ENCODE results near the gene TTC28.
A peak's percentile ranks its signal among the peaks of the same experiment; 100 is the strongest.

The TTC28 gene

DNA sequence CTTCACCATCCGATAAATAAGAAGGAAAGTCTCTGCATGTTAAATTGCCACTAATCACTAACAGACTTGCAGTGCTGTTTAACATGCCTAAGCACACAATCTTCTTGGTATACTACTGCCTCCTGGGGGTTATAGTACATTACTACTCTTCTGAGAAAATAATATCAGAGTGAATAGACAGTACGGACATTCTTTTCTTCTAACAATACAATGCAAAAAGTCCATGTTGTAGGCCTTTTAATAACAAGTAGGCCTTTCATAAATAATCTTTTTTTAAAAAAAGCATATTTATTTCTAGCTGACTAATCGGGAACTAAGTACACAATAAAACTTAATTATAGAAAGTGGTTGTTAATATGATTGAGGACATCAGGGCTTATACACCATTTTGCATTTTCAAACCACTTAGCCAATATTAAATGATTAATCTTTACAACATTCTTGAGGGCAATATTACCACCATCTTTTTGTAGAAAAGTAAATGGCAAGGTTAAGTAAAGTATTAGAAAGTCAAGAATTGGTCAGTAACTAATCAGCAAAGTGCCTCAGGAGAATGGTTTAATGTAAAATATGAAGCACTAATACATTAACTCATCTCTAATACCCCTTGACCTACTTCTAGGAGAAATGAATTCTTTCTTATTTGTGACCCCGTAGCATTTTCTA, 84.7 kb downstream of the TTC28 start:
- H3K9me3 ChIP-seq (ENCODE audit: insufficient read depth, low read length), result no peaks in the 10 kb centered on the region
- H2AFZ ChIP-seq (ENCODE audit: low read depth, low read length, severe bottlenecking), result no peak overlapping the region
- no peak overlapping the region for H3K9ac ChIP-seq (ENCODE audit: low read length)
- no peaks in the 10 kb centered on the region for H3K9me2 ChIP-seq (replicated peaks; ENCODE audit: insufficient read depth, low read length)
- no peak overlapping the region for H3K4me2 ChIP-seq (ENCODE audit: low read depth, low read length, poor library complexity, severe bottlenecking)
- no peaks in the 10 kb centered on the region for H3F3A ChIP-seq (ENCODE audit: insufficient read depth)
- H3K79me2 ChIP-seq (ENCODE audit: insufficient read depth, low read length), result no peaks in the 10 kb centered on the region
- H3K27ac ChIP-seq (ENCODE audit: low read depth, low read length), result no peak overlapping the region
- no peaks in the 10 kb centered on the region for H4K20me1 ChIP-seq (ENCODE audit: low read depth, low read length)
- H3K27me3 ChIP-seq (ENCODE audit: low read length), result no peaks in the 10 kb centered on the region
- H3K36me3 ChIP-seq (ENCODE audit: low read length), result no peaks in the 10 kb centered on the region
- TF ChIP-seq, protein P1, sequence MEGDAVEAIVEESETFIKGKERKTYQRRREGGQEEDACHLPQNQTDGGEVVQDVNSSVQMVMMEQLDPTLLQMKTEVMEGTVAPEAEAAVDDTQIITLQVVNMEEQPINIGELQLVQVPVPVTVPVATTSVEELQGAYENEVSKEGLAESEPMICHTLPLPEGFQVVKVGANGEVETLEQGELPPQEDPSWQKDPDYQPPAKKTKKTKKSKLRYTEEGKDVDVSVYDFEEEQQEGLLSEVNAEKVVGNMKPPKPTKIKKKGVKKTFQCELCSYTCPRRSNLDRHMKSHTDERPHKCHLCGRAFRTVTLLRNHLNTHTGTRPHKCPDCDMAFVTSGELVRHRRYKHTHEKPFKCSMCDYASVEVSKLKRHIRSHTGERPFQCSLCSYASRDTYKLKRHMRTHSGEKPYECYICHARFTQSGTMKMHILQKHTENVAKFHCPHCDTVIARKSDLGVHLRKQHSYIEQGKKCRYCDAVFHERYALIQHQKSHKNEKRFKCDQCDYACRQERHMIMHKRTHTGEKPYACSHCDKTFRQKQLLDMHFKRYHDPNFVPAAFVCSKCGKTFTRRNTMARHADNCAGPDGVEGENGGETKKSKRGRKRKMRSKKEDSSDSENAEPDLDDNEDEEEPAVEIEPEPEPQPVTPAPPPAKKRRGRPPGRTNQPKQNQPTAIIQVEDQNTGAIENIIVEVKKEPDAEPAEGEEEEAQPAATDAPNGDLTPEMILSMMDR (IDR thresholded peaks at IDR 0.05; ENCODE audit: insufficient read depth, low read length, poor library complexity, severe bottlenecking), result peak; percentile 49
- TF ChIP-seq EZH2phosphoT487 (conservative IDR thresholded peaks at IDR 0.05; ENCODE audit: low read length), result no peak
- H3K4me3 ChIP-seq (ENCODE audit: insufficient read depth, low read length, poor library complexity, severe bottlenecking), result no peak overlapping the region

DNA sequence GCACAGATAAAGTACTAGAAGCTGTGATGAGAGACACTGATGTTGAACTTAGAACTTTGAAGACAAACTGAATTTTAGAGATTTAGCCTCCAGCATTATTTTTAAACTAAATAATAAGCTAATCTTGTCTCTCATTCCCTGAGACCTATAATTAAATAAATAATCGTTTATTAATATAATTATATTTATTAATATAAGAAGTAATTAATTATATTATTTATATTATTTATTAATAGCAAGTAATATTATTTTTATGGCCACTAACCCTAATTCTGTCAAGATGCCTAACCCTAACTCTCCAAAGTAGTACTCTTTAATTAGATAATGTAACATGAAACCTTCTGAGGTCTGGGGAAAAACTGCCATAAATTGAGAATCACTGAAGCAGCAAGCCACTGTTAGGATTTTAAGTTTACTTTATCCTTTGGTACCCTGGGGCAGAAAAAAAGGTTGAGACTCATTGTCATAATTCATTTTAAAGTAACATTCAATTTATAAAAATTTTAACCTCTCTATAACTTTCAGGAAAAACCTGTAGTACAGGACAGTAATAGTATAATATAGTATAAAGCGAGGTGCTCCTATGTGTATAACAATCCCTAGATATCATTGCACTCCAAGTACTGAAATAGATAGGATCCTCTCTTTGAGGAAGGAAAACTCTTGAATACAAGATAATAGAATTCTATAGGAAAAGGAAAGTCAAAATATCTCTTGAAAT, 85.4 kb downstream of the TTC28 start:
- no peak overlapping the region for H3K27ac ChIP-seq (ENCODE audit: low read depth, low read length)
- no peaks in the 10 kb centered on the region for H3K9me2 ChIP-seq (replicated peaks; ENCODE audit: insufficient read depth, low read length)
- no peaks in the 10 kb centered on the region for H3K9me3 ChIP-seq (ENCODE audit: insufficient read depth, low read length)
- H3K4me3 ChIP-seq (ENCODE audit: insufficient read depth, low read length, poor library complexity, severe bottlenecking), result no peak overlapping the region
- no peaks in the 10 kb centered on the region for H3F3A ChIP-seq (ENCODE audit: insufficient read depth)
- no peak overlapping the region for H2AFZ ChIP-seq (ENCODE audit: low read depth, low read length, severe bottlenecking)
- H3K4me2 ChIP-seq (ENCODE audit: low read depth, low read length, poor library complexity, severe bottlenecking), result no peak overlapping the region
- TF ChIP-seq, protein P1 (IDR thresholded peaks at IDR 0.05; ENCODE audit: insufficient read depth, low read length, poor library complexity, severe bottlenecking), result no peak
- no peak for TF ChIP-seq EZH2phosphoT487 (conservative IDR thresholded peaks at IDR 0.05; ENCODE audit: low read length)
- H3K9ac ChIP-seq (ENCODE audit: low read length), result no peak overlapping the region
- H4K20me1 ChIP-seq (ENCODE audit: low read depth, low read length), result no peaks in the 10 kb centered on the region
- H3K36me3 ChIP-seq (ENCODE audit: low read length), result no peaks in the 10 kb centered on the region
- no peaks in the 10 kb centered on the region for H3K27me3 ChIP-seq (ENCODE audit: low read length)
- no peaks in the 10 kb centered on the region for H3K79me2 ChIP-seq (ENCODE audit: insufficient read depth, low read length)

DNA sequence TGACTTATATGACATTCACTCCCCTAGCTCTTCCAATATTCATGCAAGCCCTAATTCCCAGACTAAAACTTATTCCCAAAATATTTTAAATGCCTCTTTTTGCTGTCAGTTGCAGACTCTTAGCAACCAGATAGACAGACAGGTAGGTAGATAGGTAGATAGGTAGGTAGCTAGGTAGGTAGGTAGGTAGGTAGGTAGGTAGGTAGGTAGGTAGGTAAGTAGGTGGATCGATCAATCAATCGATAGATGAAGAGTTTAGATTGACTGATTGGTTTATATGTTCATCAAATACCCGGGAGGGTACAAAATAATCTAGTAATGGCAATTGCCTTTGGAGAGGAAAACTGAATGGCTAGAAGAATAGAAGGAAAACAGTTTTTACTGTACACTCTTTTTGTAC, 86.3 kb downstream of the TTC28 start:
- no peaks in the 10 kb centered on the region for H4K20me1 ChIP-seq (ENCODE audit: low read depth, low read length)
- no peak overlapping the region for H3K27ac ChIP-seq (ENCODE audit: low read depth, low read length)
- H3K79me2 ChIP-seq (ENCODE audit: insufficient read depth, low read length), result no peaks in the 10 kb centered on the region
- no peak overlapping the region for H3K4me3 ChIP-seq (ENCODE audit: insufficient read depth, low read length, poor library complexity, severe bottlenecking)
- H3K27me3 ChIP-seq (ENCODE audit: low read length), result no peaks in the 10 kb centered on the region
- no peaks in the 10 kb centered on the region for H3F3A ChIP-seq (ENCODE audit: insufficient read depth)
- no peaks in the 10 kb centered on the region for H3K36me3 ChIP-seq (ENCODE audit: low read length)
- H3K9me2 ChIP-seq (replicated peaks; ENCODE audit: insufficient read depth, low read length), result no peaks in the 10 kb centered on the region
- H3K4me2 ChIP-seq (ENCODE audit: low read depth, low read length, poor library complexity, severe bottlenecking), result no peak overlapping the region
- H3K9ac ChIP-seq (ENCODE audit: low read length), result no peak overlapping the region
- TF ChIP-seq, protein P1 (IDR thresholded peaks at IDR 0.05; ENCODE audit: insufficient read depth, low read length, poor library complexity, severe bottlenecking), result no peak
- TF ChIP-seq EZH2phosphoT487 (conservative IDR thresholded peaks at IDR 0.05; ENCODE audit: low read length), result no peak
- H3K9me3 ChIP-seq (ENCODE audit: insufficient read depth, low read length), result no peaks in the 10 kb centered on the region
- no peak overlapping the region for H2AFZ ChIP-seq (ENCODE audit: low read depth, low read length, severe bottlenecking)

Measured in SU-DHL-6 (cell line).